Activated naive CD4-positive, alpha-beta T cell treated with anti-CD3 and anti-CD28 coated beads, Interleukin-2, amount 50 U/mL, for 24 hours (primary cell): ENCODE measurements around the gene MTUS2.
A peak's percentile ranks its signal among the peaks of the same experiment; 100 is the strongest.
"Not testable (repeated sequence)": the region's sequence is repeated elsewhere in the genome, so short reads cannot be mapped to it uniquely, and the experiment has no call there.

ENCODE experiments used
- H3K27ac Mint-ChIP-seq: one replicate; pipeline ENCODE4 v1.8.0; 2021; ENCODE audit warnings: mild to moderate bottlenecking, mixed read lengths
- H3K27me3 Mint-ChIP-seq: one replicate; pipeline ENCODE4 v1.8.0; 2021; ENCODE audit warnings: mixed read lengths
- H3K36me3 Mint-ChIP-seq: one replicate; pipeline ENCODE4 v1.8.0; 2021; ENCODE audit warnings: mixed read lengths
- H3K4me1 Mint-ChIP-seq: one replicate; pipeline ENCODE4 v1.8.0; 2021; ENCODE audit warnings: mixed read lengths
- H3K4me3 Mint-ChIP-seq: one replicate; pipeline ENCODE4 v1.8.0; 2021; ENCODE audit warnings: mild to moderate bottlenecking, mixed read lengths
- H3K9me3 Mint-ChIP-seq: one replicate; pipeline ENCODE4 v1.8.0; 2021; ENCODE audit warnings: mixed read lengths

MTUS2 gene

GRCh38 chr13:28967029-28967915 is 147.1 kb downstream of the MTUS2 start:
- Mint-ChIP-seq H3K36me3 (no peaks in the 10 kb centered on the region), H3K27me3 (peaks cover 1% of the 10 kb centered on the region), H3K9me3 (no peaks in the 10 kb centered on the region), H3K27ac (no peak overlapping the region), H3K4me3 (no peak overlapping the region), H3K4me1 (no peaks in the 10 kb centered on the region)

DNA sequence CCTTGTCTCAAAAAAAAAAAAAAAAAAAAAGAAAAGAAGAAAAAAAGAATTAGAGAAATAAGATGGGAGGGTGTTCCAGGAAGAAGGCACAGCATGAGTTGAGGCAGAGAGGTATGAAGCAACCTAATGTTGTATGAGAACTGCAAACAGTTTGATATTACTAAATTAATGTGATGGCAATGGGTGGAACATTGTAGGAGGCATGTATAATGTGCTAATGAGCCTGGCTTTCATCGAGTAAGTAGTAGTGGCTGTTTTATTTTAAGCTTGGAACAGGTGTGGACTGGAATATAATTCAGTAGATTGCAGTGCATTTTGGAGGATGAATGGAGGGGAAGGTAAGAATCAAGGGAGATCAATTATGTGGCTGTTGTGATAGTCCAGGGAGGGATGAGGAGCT is 156.1 kb downstream of the MTUS2 start:
- no peaks in the 10 kb centered on the region for H3K4me1 Mint-ChIP-seq
- no peaks in the 10 kb centered on the region for H3K9me3 Mint-ChIP-seq
- no peak overlapping the region for H3K27ac Mint-ChIP-seq
- peaks cover 1% of the 10 kb centered on the region for H3K27me3 Mint-ChIP-seq
- H3K4me3 Mint-ChIP-seq, result no peak overlapping the region
- H3K36me3 Mint-ChIP-seq, result no peaks in the 10 kb centered on the region

DNA sequence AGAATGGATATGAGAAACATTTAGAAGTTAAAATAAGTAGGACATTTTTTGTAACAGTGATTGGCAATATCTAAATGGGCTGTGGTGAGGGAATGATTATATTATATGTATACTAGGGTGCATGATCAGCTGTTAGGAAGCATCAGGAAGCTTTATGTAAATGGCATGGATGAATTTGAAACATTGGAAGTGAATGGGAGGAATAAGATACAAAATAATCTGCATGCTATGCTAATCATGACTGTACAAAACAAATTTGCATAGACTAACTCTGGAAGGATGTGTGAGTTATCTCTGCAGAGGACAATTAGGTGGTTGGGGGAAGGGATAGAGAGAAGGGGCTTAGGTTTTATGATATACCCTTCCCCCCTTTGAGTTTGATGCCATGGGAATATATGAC is 156.5 kb downstream of the MTUS2 start:
- no peak overlapping the region for H3K4me3 Mint-ChIP-seq
- H3K4me1 Mint-ChIP-seq, result no peaks in the 10 kb centered on the region
- no peak overlapping the region for H3K27ac Mint-ChIP-seq
- H3K36me3 Mint-ChIP-seq, result no peaks in the 10 kb centered on the region
- H3K27me3 Mint-ChIP-seq, result peaks cover 1% of the 10 kb centered on the region
- no peaks in the 10 kb centered on the region for H3K9me3 Mint-ChIP-seq

DNA sequence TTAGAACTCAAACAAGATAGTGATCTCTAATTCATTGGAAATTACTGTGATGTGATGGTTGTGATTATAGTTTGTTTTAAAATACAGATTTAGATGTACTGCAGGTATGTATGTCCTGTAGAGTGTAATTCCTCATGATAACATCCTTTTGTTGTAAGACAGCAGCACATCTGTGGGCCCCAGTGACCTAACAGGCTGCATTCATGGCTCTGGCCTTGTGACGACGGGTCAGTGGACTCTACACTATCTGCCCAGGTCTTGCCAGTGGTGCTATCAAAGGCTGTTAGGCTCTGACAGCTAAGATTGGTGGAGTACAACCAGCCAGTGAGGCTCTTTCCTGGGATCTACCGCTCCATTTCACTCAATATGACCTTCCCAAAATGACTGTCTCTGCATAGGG is 158.4 kb downstream of the MTUS2 start:
- Mint-ChIP-seq H3K4me1 (no peaks in the 10 kb centered on the region), H3K27me3 (no peaks in the 10 kb centered on the region), H3K4me3 (no peak overlapping the region), H3K27ac (no peak overlapping the region), H3K9me3 (no peaks in the 10 kb centered on the region), H3K36me3 (no peaks in the 10 kb centered on the region)

DNA sequence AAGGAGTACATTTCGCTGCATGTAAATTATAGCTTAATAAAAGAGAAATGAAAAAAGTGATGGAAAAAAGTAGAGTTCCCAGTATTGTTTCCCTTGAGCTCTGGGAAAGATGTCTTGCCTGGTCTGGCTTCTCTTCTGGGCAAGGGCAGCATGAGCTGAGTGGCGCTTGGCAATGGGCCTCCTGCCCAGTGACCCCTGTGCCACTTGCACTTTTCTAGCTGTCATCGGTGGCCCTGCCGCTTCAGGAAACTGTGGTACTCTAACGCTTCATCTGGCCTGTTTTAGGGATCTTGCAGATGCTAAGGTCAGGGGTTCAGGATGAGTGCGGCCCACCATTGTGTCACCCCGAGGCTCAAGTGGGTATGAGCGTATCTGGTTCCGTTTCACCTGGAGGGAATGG is 161.4 kb downstream of the MTUS2 start:
- Mint-ChIP-seq H3K27me3 (peaks cover 1% of the 10 kb centered on the region), H3K4me1 (no peaks in the 10 kb centered on the region), H3K9me3 (no peaks in the 10 kb centered on the region), H3K27ac (no peak overlapping the region), H3K36me3 (no peaks in the 10 kb centered on the region), H3K4me3 (no peak overlapping the region)

- Mint-ChIP-seq H3K27ac (no peak overlapping the region), H3K36me3 (no peaks in the 10 kb centered on the region), H3K9me3 (no peaks in the 10 kb centered on the region), H3K4me3 (no peak overlapping the region), H3K27me3 (peaks cover 1% of the 10 kb centered on the region), H3K4me1 (no peaks in the 10 kb centered on the region)
Observed at GRCh38 chr13:28983641-28984040, 163.5 kb downstream of the MTUS2 start.

GRCh38 chr13:28984326-28984725 is 164.2 kb downstream of the MTUS2 start:
- H3K27ac Mint-ChIP-seq, result no peak overlapping the region
- H3K27me3 Mint-ChIP-seq, result peaks cover 1% of the 10 kb centered on the region
- no peaks in the 10 kb centered on the region for H3K4me1 Mint-ChIP-seq
- H3K4me3 Mint-ChIP-seq, result no peak overlapping the region
- H3K36me3 Mint-ChIP-seq, result no peaks in the 10 kb centered on the region
- H3K9me3 Mint-ChIP-seq, result no peaks in the 10 kb centered on the region

GRCh38 chr13:28984825-28985224 is 164.7 kb downstream of the MTUS2 start:
- H3K27ac Mint-ChIP-seq, result no peak overlapping the region
- H3K4me3 Mint-ChIP-seq, result no peak overlapping the region
- H3K4me1 Mint-ChIP-seq, result no peaks in the 10 kb centered on the region
- H3K27me3 Mint-ChIP-seq, result peaks cover 1% of the 10 kb centered on the region
- no peaks in the 10 kb centered on the region for H3K36me3 Mint-ChIP-seq
- no peaks in the 10 kb centered on the region for H3K9me3 Mint-ChIP-seq

- H3K27me3 Mint-ChIP-seq, H3K4me1 Mint-ChIP-seq, H3K27ac Mint-ChIP-seq, H3K4me3 Mint-ChIP-seq, H3K36me3 Mint-ChIP-seq, H3K9me3 Mint-ChIP-seq: not testable (repeated sequence)
Observed at GRCh38 chr13:28990378-28990777, 170.2 kb downstream of the MTUS2 start.

DNA sequence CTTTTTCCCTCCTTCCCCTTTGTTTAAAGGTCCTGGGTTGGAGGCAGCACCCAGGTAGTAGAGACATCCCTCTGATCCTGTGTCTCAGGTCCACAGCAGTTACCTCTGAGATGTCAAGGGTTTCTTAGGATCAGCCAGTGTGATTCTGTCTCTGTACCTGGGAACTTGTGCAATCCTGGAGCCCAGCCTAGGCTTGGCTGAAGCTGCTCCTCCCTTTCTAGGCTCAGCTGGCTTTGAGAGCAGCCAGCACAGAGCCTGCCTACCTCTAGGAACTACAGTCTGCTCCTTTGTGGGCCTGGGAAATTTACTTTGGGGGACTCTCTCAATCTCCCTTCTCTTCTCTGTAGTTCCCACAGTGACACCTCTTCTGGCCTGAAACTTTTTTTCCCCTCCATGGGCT is 171.6 kb downstream of the MTUS2 start:
- no peaks in the 10 kb centered on the region for H3K4me1 Mint-ChIP-seq
- no peak overlapping the region for H3K4me3 Mint-ChIP-seq
- peaks cover 2% of the 10 kb centered on the region for H3K9me3 Mint-ChIP-seq
- H3K36me3 Mint-ChIP-seq, result no peaks in the 10 kb centered on the region
- no peaks in the 10 kb centered on the region for H3K27me3 Mint-ChIP-seq
- H3K27ac Mint-ChIP-seq, result no peak overlapping the region

GRCh38 chr13:29000826-29001225 is 180.7 kb downstream of the MTUS2 start:
- Mint-ChIP-seq H3K27me3 (peaks cover 2% of the 10 kb centered on the region), H3K4me3 (no peak overlapping the region)

DNA sequence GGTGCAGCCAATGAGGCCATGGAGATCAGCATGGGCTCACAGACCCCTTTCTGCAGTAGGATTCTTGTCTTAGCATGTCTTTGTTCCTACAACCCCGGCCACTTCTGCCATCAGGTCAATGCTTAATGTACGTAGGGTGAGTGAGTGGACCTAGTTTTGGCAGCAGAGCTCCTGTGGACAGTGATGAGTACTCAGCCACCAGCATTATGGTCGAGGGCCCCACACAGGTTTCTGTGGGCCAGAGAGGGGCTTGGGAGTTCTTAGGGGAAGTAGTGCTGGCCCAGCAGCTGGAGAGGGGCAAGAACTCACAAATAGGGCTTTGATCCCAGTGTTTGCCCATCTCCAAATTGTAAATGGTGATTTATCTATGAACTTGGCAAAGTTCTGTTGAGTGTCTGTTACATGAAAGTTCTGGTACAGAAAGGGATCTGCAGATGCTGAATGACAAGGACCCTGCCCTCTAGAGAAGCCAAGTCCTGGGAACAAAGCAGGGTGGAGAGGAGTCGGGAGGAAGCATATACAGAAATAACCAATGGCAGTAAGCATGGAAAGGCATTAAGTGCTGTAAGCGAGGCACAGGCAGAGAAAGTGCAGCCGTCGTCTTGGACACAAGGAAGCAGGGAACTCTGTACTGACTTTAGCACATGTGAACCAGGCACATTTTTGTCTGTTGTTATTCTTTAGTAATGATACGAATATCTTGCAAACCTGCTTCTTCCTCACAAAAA is 185.1 kb downstream of the MTUS2 start:
- Mint-ChIP-seq H3K27me3 (peaks cover 3% of the 10 kb centered on the region), H3K36me3 (peaks cover 2% of the 10 kb centered on the region), H3K9me3 (peaks cover 5% of the 10 kb centered on the region), H3K27ac (no peak overlapping the region), H3K4me1 (no peaks in the 10 kb centered on the region), H3K4me3 (no peak overlapping the region)

More at GRCh38 chr13:29000826-29001225, 180.7 kb downstream of the MTUS2 start:
- peaks cover 2% of the 10 kb centered on the region for H3K36me3 Mint-ChIP-seq
- peaks cover 10% of the 10 kb centered on the region for H3K9me3 Mint-ChIP-seq
- H3K4me1 Mint-ChIP-seq, result no peaks in the 10 kb centered on the region
- H3K27ac Mint-ChIP-seq, result no peak overlapping the region

DNA sequence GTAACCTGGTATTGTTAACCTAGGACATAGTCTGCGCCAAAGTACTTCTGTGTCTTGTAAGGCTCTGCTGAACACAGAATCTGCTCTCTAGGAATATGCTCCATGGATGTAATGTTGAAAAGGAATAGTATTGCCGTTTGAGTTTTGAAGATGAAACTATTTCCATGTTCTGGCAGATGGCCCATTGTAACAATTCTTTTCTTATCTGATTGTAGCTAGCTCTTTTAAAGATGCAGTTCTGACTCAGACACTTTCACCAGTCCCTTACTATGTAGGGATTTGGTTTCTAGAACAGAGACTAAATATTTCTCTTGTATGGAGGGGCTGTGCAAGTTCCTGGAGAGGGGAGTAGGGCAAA is 185.6 kb downstream of the MTUS2 start:
- H3K27ac Mint-ChIP-seq, result no peak overlapping the region
- no peak overlapping the region for H3K4me3 Mint-ChIP-seq
- H3K27me3 Mint-ChIP-seq, result peaks cover 1% of the 10 kb centered on the region
- peaks cover under 1% of the 10 kb centered on the region for H3K36me3 Mint-ChIP-seq
- H3K9me3 Mint-ChIP-seq, result peaks cover 2% of the 10 kb centered on the region
- no peaks in the 10 kb centered on the region for H3K4me1 Mint-ChIP-seq

- Mint-ChIP-seq H3K27me3 (peaks cover 1% of the 10 kb centered on the region), H3K4me1 (no peaks in the 10 kb centered on the region), H3K36me3 (no peaks in the 10 kb centered on the region), H3K9me3 (no peaks in the 10 kb centered on the region), H3K27ac (no peak overlapping the region), H3K4me3 (no peak overlapping the region)
Observed at GRCh38 chr13:29006359-29006850, 186.3 kb downstream of the MTUS2 start.

- no peak overlapping the region for H3K27ac Mint-ChIP-seq
- no peaks in the 10 kb centered on the region for H3K9me3 Mint-ChIP-seq
- H3K4me3 Mint-ChIP-seq, result no peak overlapping the region
- no peaks in the 10 kb centered on the region for H3K36me3 Mint-ChIP-seq
- peaks cover 1% of the 10 kb centered on the region for H3K27me3 Mint-ChIP-seq
- H3K4me1 Mint-ChIP-seq, result no peaks in the 10 kb centered on the region
Observed at GRCh38 chr13:29008296-29008695, 188.2 kb downstream of the MTUS2 start.

DNA sequence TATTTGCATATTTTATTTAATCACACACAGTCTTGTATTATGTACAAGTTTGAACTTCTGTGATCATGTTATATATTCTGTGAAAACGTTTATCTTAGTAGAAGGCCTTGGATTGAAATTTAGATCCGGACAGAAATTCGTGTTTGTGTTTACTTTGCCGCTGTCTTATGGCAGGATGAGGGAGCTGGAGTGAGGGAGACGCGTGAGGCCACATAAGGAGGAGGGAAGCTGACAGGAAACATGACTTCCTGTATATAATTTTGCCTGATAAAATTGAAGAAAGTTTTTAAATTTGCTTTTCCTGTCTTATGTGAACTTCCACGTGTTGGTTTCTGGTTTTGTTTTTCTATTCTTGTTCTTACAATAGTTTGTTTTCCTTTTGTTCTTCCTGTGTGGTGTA is 200.2 kb downstream of the MTUS2 start:
- Mint-ChIP-seq H3K27me3 (no peaks in the 10 kb centered on the region), H3K36me3 (no peaks in the 10 kb centered on the region), H3K4me3 (no peak overlapping the region), H3K4me1 (peaks cover 15% of the 10 kb centered on the region), H3K9me3 (no peaks in the 10 kb centered on the region), H3K27ac (peak overlapping the region; percentile 69)
